Vagina (tissue), 2 donors: ENCODE measurements around the gene PRPF6. TPM values are rescaled to one million over a fixed set of nuclear protein-coding genes. Genes with fewer than 3 reads are reported as not detected.

ENCODE experiments used
- DNase-seq, 2 donors: peaks; one replicate each; pipeline ENCODE4 v3.0.0-alpha.2; 2017; ENCODE audit errors: extremely low spot score in 2 of 2
- H3K27ac ChIP-seq: fragments of 200-600 bp; sonication (generic); one replicate; pipeline ENCODE4 v1.5.1; 2019
- H3K27me3 ChIP-seq: fragments of 200-600 bp; sonication (generic); one replicate; pipeline ENCODE4 v1.5.1; 2019
- H3K36me3 ChIP-seq, 2 donors: fragments of 200-600 bp; sonication (generic); one replicate each; pipeline ENCODE4 v1.5.1; 2017 to 2019
- H3K4me1 ChIP-seq: fragments of 200-600 bp; sonication (generic); one replicate; pipeline ENCODE4 v1.5.1; 2019
- H3K4me3 ChIP-seq, 2 donors: fragments of 200-600 bp; sonication (generic); 1 replicate in 1 of 2; 2 replicates in 1 of 2; pipeline ENCODE4 v1.5.1; 2016 to 2019
- H3K9me3 ChIP-seq: fragments of 200-600 bp; sonication (generic); one replicate; pipeline ENCODE4 v1.5.1; 2019
- POLR2A ChIP-seq, 2 donors: fragments of 450-650 bp; IDR thresholded peaks; one replicate each; pipeline ENCODE4 v1.6.1; 2017; ENCODE audit warnings: antibody characterized with exemption in 2 of 2, mild to moderate bottlenecking in 2 of 2, moderate library complexity in 2 of 2
- POLR2AphosphoS5 ChIP-seq, 2 donors: sonication (generic); formaldehyde crosslinking; IDR thresholded peaks; one replicate each; pipeline ENCODE4 v1.9.0; 2017; ENCODE audit warnings: antibody characterized with exemption in 2 of 2, mild to moderate bottlenecking in 2 of 2, low read depth in 1 of 2; ENCODE audit not compliant: insufficient read depth in 1 of 2
- intact Hi-C: fragments of 100-400 bp; cut with DNase I; formaldehyde crosslinking; loops from one replicate; pipeline ENCODE4 v1.15.1; 2023
- total RNA-seq: library from RNA; depleted of rRNA; stranded (reverse); fragments of >200 nt; gene quantifications from one replicate; pipeline ENCODE4 v1.2.3, GENCODE V29; 2016
- TF ChIP-seq, protein P1 (sequence below), 3 experiments: fragments of 450-650 bp in 2 of 3; fragments of 200-600 bp in 1 of 3; sonication (generic) in 1 of 3; IDR thresholded peaks; one replicate each; pipeline ENCODE4 v1.5.1; 2017 to 2019; ENCODE audit warnings: antibody characterized with exemption in 3 of 3, mild to moderate bottlenecking in 2 of 3, moderate library complexity in 2 of 3

PRPF6 gene
- total RNA-seq, 1 donor from 2014 or later: 50.6 TPM

DNA sequence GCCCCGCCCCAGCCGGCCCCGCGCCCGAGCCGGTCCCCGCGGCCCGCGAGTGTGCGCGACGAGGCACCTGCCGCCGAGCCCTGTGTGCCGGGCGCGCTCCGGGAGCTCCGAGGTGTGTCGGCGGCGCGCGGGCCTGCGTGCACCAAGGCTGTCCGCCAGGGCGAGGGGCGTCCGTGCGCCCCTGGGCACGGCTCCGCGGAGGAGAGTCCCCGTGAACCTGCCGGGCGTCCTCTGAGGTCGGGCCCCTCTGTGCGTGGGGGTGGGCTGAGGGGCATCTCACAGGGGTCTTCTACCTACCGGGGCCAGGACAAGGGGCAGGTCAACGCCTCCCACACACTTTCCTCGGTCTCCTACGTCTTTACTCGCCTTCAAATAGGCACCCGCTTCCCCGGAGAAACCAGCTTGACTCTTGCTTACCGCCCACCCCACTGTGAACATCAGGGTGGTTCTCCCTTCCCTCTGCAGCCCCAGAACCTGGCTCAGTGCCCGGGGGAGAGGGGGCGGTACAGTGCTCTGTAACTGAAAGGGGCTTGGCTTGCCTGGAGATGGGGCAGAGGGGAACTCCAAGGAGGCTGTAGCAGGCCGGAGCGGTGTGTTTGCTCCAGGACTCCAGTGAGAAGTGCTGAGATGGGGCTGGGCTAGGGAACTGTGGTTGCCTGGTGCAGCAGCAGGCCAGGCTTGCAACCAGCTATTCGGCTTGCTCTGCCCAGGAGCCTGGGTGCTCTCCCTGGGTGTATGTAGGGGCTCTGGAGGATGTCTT, 1.2 kb upstream of the PRPF6 start, which contains the start of gene SAMD10:
Gene SAMD10 (minus strand): TSS at position 86 of the 760 bp plus-strand sequence. CDS start 175 bp downstream, outside the sequence.
- no peaks in the 10 kb centered on the region for H3K9me3 ChIP-seq
- intact Hi-C loops: no loop called here
- DNase-seq: no peak

DNA sequence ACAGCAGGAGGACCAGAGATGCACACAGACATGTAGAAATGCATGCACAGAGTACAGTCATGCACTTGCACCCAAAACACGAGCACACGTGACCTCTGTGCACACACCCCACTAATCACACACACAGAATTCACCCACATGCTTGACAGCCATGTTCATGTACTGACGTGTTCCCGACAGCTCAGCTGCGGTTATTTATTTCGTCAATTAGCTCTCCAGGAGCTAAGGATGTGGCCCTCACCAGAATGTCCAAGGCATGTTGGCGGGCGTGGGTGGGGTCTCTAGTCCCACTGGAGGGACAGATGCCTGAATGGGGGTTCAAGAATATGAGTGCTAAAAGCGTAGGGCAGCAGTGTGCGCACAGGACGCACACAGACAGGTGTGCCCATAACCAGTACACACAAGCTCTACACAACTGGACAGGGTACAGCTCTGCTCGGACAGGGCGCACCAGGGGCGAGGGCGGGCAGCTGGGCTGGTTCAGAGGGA, 571 bp upstream of the PRPF6 start:
- intact Hi-C loops: no loop called here
- TF ChIP-seq POLR2A (IDR thresholded peaks at IDR 0.05) (no peak), POLR2AphosphoS5 (IDR thresholded peaks at IDR 0.05; ENCODE audit: insufficient read depth in 1 of 2, low read depth in 1 of 2) (no peak)
- TF ChIP-seq, protein P1, sequence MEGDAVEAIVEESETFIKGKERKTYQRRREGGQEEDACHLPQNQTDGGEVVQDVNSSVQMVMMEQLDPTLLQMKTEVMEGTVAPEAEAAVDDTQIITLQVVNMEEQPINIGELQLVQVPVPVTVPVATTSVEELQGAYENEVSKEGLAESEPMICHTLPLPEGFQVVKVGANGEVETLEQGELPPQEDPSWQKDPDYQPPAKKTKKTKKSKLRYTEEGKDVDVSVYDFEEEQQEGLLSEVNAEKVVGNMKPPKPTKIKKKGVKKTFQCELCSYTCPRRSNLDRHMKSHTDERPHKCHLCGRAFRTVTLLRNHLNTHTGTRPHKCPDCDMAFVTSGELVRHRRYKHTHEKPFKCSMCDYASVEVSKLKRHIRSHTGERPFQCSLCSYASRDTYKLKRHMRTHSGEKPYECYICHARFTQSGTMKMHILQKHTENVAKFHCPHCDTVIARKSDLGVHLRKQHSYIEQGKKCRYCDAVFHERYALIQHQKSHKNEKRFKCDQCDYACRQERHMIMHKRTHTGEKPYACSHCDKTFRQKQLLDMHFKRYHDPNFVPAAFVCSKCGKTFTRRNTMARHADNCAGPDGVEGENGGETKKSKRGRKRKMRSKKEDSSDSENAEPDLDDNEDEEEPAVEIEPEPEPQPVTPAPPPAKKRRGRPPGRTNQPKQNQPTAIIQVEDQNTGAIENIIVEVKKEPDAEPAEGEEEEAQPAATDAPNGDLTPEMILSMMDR (IDR thresholded peaks at IDR 0.05): no peak
- Histone ChIP-seq H3K9me3 (no peaks in the 10 kb centered on the region), H3K27me3 (no peaks in the 10 kb centered on the region), H3K36me3 (peaks cover 0 to 15% of the 10 kb centered on the region in 2 donors), H3K4me1 (peaks cover 49% of the 10 kb centered on the region), H3K4me3 (peak overlapping the region; percentile 70 to 92), H3K27ac (peak overlapping the region; percentile 57)
- no peak for DNase-seq

More for the DNA sequence above, 1.2 kb upstream of the PRPF6 start, which contains the start of gene SAMD10:
- peaks cover 52% of the 10 kb centered on the region for H3K4me1 ChIP-seq
- peaks cover 0 to 9% of the 10 kb centered on the region in 2 donors for H3K36me3 ChIP-seq
- no peaks in the 10 kb centered on the region for H3K27me3 ChIP-seq
- H3K4me3 ChIP-seq: peak within 1 kb of the TSS; percentile 70 to 92
- peak within 1 kb of the TSS; percentile 65 for H3K27ac ChIP-seq
- no peak for TF ChIP-seq POLR2AphosphoS5 (IDR thresholded peaks at IDR 0.05; ENCODE audit: insufficient read depth in 1 of 2, low read depth in 1 of 2)
- TF ChIP-seq, protein P1 (IDR thresholded peaks at IDR 0.05): no peak
- no peak for TF ChIP-seq POLR2A (IDR thresholded peaks at IDR 0.05)

DNA sequence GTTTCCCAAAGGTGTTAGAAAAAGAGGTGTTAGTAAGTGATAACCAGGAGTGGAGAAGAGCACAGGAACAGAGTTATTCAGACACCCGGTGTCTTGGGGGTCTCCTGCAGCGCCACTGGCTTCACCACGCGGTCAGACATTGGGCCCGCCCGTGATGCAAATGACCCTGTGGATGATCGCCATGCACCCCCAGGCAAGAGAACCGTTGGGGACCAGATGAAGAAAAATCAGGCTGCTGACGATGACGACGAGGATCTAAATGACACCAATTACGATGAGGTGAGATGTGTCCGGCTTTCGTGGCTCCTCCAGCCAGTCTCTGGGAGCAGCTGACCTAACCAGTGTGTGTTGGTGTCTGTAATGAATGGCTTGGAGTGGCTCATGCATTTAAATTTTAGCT, 2.0 kb downstream of the PRPF6 start:
- DNase-seq: no peak
- TF ChIP-seq POLR2A (IDR thresholded peaks at IDR 0.05): no peak
- TF ChIP-seq, protein P1 (IDR thresholded peaks at IDR 0.05): no peak
- TF ChIP-seq POLR2AphosphoS5 (IDR thresholded peaks at IDR 0.05; ENCODE audit: insufficient read depth in 1 of 2, low read depth in 1 of 2): no peak
- Histone ChIP-seq H3K9me3 (no peaks in the 10 kb centered on the region), H3K4me3 (no peak overlapping the region), H3K27ac (no peak overlapping the region), H3K4me1 (peaks cover 48% of the 10 kb centered on the region), H3K27me3 (no peaks in the 10 kb centered on the region), H3K36me3 (peaks cover 0 to 40% of the 10 kb centered on the region in 2 donors)
- intact Hi-C loops: no loop called here

DNA sequence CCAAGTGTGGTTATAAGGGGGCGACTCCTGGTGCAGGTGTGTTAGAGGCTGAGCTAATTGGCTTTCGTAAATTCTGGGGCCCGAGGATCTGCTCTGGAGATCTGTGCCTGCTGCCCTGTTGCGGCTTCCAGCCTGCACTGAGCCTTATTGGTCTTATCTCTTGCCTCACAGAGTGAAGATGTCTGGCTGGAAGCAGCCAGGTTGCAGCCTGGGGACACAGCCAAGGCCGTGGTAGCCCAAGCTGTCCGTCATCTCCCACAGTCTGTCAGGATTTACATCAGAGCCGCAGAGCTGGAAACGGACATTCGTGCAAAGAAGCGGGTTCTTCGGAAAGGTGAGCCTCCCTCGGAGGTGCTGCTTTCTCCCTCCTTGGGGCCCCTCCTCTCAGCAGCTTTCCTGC, 20.0 kb downstream of the PRPF6 start:
- H3K27ac ChIP-seq: no peak overlapping the region

More for the DNA sequence above, 20.0 kb downstream of the PRPF6 start:
- Histone ChIP-seq H3K9me3 (no peaks in the 10 kb centered on the region), H3K4me3 (no peak overlapping the region), H3K36me3 (peaks cover 0 to 93% of the 10 kb centered on the region in 2 donors), H3K4me1 (peaks cover 18% of the 10 kb centered on the region), H3K27me3 (no peaks in the 10 kb centered on the region)
- intact Hi-C loops: no loop called here
- TF ChIP-seq POLR2A (IDR thresholded peaks at IDR 0.05) (no peak), POLR2AphosphoS5 (IDR thresholded peaks at IDR 0.05; ENCODE audit: insufficient read depth in 1 of 2, low read depth in 1 of 2) (no peak)
- TF ChIP-seq, protein P1 (IDR thresholded peaks at IDR 0.05): no peak
- no peak for DNase-seq
